GM21723 (cell line): Measurements from ENCODE around the gene STARD4.

Experiments used
- ATAC-seq: cut with Tn5 transposase; IDR thresholded peaks from one replicate; pipeline ENCODE4 v1.9.1; 2021; ENCODE audit warnings: mild to moderate bottlenecking, moderate library complexity; ENCODE audit not compliant: unreplicated experiment

STARD4 gene

DNA sequence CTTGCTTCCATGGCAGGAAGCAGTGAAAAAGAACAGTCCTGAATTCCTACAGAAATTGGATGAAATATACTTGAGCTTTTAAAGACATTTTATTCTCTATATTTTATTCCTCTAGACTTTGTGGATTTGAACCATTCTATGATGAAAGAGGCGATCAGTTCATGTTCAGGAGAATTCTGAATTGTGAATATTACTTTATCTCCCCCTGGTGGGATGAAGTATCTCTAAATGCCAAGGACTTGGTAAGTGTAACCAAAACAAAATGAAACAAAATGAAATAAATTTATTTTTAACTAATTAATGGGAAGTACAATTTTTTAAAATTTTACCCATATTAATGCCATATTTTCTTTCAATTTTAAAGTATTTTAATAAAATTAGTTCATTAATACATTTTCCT, 34.1 kb downstream of the STARD4 start:
- no peak for ATAC-seq

GRCh38 chr5:111472579-111472978, 39.8 kb downstream of the STARD4 start:
- peak; percentile 63 for ATAC-seq

DNA sequence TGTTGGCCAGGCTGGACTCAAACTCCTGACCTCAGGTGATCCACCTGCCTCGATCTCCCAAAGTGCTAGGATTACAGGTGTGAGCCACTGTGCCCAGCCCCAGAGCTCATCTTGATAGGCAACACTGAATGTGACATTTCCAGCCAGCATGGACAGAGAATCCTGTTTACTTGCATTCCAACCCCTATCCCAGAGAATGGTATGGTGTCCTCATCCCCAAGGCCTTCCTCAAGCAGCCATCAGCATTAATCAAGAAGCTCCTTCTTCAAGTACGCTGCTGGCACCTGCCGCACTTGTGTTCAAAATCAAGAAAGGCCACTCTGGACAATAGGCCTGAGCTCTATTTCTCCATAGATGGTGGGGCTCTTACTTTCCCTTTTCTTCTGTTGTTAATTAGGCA, 40.2 kb downstream of the STARD4 start:
- ATAC-seq: peak; percentile 14

DNA sequence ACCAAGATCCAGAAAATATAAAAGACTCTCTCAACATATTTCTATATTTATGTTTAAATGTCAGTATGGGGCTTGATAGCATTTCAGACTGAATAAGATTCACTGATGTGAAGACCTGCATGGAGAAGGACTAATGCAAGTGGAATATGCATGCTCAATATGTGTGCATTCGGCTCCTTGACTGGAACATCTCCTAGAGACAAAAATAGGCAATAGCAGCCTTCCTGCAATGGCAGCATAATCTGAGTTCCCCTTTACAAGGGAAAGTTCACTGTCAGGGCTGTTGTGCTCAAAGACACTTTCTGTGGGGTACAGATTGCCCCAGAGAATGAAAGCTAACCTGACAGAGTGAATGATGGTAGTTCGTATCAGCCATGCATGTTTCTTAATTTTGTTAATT, 42.4 kb downstream of the STARD4 start:
- no peak for ATAC-seq

DNA sequence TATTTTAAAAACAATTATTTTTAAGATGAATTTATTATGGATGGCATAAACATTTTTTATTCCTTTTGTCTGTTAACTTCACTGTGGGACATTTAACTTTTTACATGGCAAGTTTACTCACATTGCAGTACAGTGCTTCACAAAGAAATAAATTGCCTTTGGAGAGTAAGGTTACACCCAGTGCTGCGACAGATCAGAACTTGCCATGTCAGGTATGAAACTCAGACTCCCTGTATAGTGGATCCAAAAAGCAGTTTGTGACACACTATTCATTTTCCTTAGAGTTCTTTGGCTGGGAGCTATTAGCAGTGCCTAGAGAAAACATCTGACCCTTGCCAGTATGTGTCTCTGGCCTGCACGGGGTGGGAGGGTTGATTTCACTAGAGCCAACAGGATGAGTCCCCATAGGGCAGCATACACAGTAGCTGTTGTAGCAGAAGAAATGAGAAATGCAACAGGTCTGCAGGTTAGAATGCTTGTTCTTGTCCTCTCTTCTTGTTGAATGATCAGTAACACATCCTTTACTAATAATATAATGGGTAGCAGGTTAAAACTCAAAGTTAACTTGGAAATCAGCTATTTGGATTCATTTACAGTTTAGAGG, 42.9 kb downstream of the STARD4 start:
- no peak for ATAC-seq

GRCh38 chr5:111463311-111463710, 49.0 kb downstream of the STARD4 start:
- no peak for ATAC-seq

DNA sequence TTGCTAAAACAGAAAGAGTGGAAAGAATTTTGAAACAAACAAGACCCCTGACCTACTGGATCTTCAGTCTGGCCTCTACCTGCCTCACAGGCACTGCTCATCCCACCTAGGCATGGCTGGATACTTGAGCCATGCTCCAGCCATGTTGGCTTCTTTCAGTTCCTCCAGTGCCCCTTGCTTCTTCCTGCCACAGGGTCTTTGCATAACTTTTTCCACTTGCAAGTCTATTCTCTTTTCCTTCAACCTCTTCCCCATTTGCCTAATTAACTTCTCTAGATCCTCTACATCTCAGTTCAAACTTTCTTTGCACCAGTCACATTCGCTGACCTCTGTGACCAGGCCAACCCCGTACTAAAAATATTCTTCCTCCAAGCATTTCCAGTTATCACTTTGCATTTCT, 50.4 kb downstream of the STARD4 start:
- no peak for ATAC-seq

DNA sequence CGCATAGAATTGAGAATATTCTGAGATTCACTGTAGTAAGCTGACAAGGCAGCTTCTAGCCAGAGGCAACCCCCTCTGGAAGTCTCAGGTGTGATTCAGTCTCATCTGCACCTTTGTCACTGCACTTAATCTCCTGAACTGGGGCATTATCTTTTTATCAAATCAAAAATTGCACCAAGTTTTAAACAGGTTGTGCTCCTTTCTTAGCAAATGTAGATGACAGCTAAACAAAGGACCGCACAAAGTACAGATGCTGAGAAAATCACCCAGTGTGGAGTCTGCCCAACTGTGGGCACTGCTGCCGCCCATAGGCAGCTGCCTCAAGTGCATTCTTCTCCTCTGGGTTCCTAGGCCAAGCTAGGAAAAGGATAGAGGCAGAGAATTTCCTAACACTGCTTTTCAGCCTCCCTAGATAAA, 51.1 kb downstream of the STARD4 start:
- ATAC-seq: peak; percentile 75

GRCh38 chr5:111454776-111455175, 57.6 kb downstream of the STARD4 start:
- ATAC-seq: no peak

DNA sequence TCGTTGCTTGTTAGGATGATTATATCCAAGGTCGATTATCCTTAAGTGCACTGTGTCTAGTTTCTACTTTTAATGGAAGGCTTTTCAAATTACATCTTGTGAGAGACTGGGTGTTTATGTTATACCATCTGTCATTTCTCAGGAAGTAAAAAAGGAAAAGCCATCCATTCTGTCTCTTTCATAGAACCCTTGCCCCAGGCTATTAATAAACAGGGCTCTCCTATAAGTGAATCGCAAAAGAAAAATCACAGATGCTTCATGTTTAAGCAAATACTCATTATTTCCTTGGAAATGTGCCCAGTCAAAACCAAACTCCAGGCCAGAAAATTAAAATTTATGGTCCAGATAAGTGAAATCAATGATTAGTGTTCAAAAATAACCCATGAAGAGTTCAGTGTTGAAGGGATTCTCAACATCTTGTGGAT, 58.1 kb downstream of the STARD4 start:
- no peak for ATAC-seq

- no peak for ATAC-seq
These were observed 58.6 kb downstream of the STARD4 start for GRCh38 chr5:111453747-111454146.

DNA sequence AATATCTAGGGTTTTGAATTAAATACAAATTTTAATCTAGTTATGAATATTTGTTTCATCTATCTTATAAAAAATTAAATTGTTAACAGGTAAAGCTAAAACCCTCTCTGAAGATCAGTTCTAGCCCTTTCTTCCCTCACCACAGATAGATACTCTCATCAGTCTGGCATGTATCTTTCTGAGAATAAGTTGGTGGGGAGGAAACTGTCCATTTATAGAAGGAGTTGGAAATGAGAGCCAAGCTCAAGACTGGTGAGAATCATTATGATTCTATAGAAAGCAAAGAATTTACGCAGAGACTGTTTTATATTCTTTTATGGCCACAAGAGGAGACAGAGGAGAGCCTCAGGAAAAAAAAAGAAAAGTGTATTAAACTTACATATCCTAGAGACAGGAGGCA, 59.0 kb downstream of the STARD4 start:
- ATAC-seq: no peak

GRCh38 chr5:111447822-111448221, 64.5 kb downstream of the STARD4 start:
- no peak for ATAC-seq

GRCh38 chr5:111447099-111447498, 65.2 kb downstream of the STARD4 start:
- ATAC-seq: no peak
